ENCODE measurements around the gene SLC25A22. TPM values are rescaled to one million over a fixed set of nuclear protein-coding genes. Genes with fewer than 3 reads are reported as not detected.

The SLC25A22 gene
- polyA plus RNA-seq, 2 of the 4 experiments (the other 2 are of a cell fraction): 13.5 to 18.7 TPM

DNA sequence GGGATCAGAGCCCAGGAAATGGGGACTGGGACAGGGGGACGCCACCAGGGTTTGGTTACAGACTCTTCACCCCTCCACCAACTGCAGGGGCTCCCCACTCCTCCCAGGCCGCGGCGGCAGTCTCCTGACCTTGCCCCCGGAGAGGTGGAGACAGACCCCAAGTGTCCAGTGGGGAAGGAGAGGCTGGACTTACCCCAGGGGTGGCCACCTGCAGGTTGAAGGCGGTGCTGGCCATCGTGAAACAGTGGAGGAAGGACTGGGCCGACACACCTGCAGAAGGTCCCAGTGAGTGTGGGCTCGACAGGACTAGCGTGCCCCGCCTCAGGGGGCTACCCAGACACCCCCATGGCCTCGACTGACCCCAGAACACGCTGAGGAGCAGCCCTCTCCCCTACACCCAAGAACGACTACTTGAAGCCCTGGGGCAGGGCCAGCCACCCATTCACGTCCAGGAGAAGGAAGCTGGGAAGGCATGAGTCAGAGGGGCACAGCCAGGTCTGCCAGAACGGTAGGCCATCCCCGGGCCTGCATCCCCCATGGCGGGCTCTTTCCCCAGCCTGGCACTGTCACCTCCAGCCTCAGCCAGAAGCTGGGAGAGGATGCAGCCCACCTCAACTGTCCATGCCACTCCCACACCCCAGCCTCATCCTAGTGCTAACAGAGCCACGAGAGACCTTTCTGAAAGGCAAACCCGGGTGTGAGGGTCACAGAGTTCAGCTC lies 23.0 kb downstream of the SLC25A22 start:
- H3K4me1 ChIP-seq: peaks cover 43% of the 10 kb centered on the region
- DNase-seq (ENCODE audit: low read depth in 1 of 2, low spot score in 1 of 2): no peak
- H3K4me2 ChIP-seq: peak overlapping the region; percentile 100
- CTCF ChIA-PET: interaction anchor here (0.5 to 5.7 kb wide), 6 partner anchors 9 to 42 kb away, joined by 3 to 44 read pairs (median 6); partner anchors contain the start of genes SLC25A22 and TALDO1
- TF ChIP-seq, protein P1, sequence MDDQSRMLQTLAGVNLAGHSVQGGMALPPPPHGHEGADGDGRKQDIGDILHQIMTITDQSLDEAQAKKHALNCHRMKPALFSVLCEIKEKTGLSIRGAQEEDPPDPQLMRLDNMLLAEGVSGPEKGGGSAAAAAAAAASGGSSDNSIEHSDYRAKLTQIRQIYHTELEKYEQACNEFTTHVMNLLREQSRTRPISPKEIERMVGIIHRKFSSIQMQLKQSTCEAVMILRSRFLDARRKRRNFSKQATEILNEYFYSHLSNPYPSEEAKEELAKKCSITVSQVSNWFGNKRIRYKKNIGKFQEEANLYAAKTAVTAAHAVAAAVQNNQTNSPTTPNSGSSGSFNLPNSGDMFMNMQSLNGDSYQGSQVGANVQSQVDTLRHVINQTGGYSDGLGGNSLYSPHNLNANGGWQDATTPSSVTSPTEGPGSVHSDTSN (IDR thresholded peaks at IDR 0.05): peak; percentile 37; the same call in 1 of the 2 replicates
- TF ChIP-seq FOSL2 (IDR thresholded peaks at IDR 0.05) (no peak), FOSL2 (CRISPR knock-in tag; IDR thresholded peaks at IDR 0.05) (peak; percentile 37; the same call in 1 of the 2 replicates), EHF (CRISPR knock-in tag; IDR thresholded peaks at IDR 0.05) (no peak)
- no peaks in the 10 kb centered on the region for H3K9me3 ChIP-seq
- 0 out of 3 replicates have a peak overlapping the region, but pooled peaks have one; percentile 17 for H3K4me3 ChIP-seq
- WGBS (ENCODE audit: missing lambda C conversion rate): 61% methylated on average over 17 of the region's 20 CpGs
- ATAC-seq: peak in 1 of 2 experiments; percentile 31; a peak in 3 of 6 replicates
- H3K27ac ChIP-seq: peak overlapping the region; percentile 29 to 91; a peak in 4 of 6 replicates
- POLR2A ChIA-PET: interaction anchor here (0.6 to 1.5 kb wide), 3 partner anchors 14 to 199 kb away, joined by 3 to 5 read pairs (median 3); partner anchors contain the start of genes CEND1 and PHRF1
- no peak for FAIRE-seq

DNA sequence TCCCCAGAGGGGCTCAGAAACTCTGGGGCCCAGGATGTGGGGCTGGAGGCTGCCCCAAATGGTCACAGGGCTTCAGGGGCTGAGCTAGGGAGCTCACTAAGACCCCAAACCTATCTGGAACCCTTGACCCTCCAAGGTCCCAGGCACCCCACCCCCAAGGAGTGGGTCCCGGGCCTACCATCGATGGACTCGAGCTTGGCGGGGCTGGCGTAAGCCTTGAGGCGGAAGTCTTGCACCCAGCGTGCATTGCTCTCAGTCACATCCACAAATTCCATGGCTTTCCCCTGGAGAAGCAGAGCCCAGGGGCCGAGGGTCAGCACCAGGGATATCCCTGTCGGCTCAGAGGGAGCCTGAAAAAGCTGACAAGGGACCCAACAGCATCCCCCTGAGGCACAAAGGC lies 24.3 kb downstream of the SLC25A22 start:
- peaks cover 43% of the 10 kb centered on the region for H3K4me1 ChIP-seq
- H3K9me3 ChIP-seq: no peaks in the 10 kb centered on the region
- WGBS (ENCODE audit: missing lambda C conversion rate): 91% methylated on average over 9 of the region's 9 CpGs
- no peak for FAIRE-seq
- no peak overlapping the region for H3K4me3 ChIP-seq
- no peak for TF ChIP-seq HEYL (CRISPR knock-in tag; IDR thresholded peaks at IDR 0.05)
- TF ChIP-seq HOXB5 (CRISPR knock-in tag; IDR thresholded peaks at IDR 0.05): no peak
- no peak for TF ChIP-seq SMC3 (IDR thresholded peaks at IDR 0.05)
- no peak for TF ChIP-seq MAFK (IDR thresholded peaks at IDR 0.05; ENCODE audit: partially characterized antibody)
- TF ChIP-seq, protein P2, sequence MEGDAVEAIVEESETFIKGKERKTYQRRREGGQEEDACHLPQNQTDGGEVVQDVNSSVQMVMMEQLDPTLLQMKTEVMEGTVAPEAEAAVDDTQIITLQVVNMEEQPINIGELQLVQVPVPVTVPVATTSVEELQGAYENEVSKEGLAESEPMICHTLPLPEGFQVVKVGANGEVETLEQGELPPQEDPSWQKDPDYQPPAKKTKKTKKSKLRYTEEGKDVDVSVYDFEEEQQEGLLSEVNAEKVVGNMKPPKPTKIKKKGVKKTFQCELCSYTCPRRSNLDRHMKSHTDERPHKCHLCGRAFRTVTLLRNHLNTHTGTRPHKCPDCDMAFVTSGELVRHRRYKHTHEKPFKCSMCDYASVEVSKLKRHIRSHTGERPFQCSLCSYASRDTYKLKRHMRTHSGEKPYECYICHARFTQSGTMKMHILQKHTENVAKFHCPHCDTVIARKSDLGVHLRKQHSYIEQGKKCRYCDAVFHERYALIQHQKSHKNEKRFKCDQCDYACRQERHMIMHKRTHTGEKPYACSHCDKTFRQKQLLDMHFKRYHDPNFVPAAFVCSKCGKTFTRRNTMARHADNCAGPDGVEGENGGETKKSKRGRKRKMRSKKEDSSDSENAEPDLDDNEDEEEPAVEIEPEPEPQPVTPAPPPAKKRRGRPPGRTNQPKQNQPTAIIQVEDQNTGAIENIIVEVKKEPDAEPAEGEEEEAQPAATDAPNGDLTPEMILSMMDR (IDR thresholded peaks at IDR 0.05): no peak
- no peak for TF ChIP-seq POLR2A (IDR thresholded peaks at IDR 0.05; ENCODE audit: low read length)
- TF ChIP-seq CEBPB (IDR thresholded peaks at IDR 0.05): no peak
- TF ChIP-seq ZFP36 (IDR thresholded peaks at IDR 0.05; ENCODE audit: borderline replicate concordance, partially characterized antibody): no peak
- TF ChIP-seq NR3C1 (IDR thresholded peaks at IDR 0.05): no peak
- TF ChIP-seq FOSB (CRISPR knock-in tag; IDR thresholded peaks at IDR 0.05): no peak
- CTCF ChIA-PET: interaction anchor here (0.6 to 3.5 kb wide), 4 partner anchors 9 to 88 kb away, joined by 3 to 11 read pairs (median 4); no protein-coding TSS in a partner anchor
- POLR2A ChIA-PET: no interaction called here
- no peak for DNase-seq (ENCODE audit: low read depth in 1 of 2, low spot score in 1 of 2)
- no peak for ATAC-seq
- no peak overlapping the region for H3K4me2 ChIP-seq
- H3K27ac ChIP-seq: no peak overlapping the region; a peak in 1 of 6 replicates

DNA sequence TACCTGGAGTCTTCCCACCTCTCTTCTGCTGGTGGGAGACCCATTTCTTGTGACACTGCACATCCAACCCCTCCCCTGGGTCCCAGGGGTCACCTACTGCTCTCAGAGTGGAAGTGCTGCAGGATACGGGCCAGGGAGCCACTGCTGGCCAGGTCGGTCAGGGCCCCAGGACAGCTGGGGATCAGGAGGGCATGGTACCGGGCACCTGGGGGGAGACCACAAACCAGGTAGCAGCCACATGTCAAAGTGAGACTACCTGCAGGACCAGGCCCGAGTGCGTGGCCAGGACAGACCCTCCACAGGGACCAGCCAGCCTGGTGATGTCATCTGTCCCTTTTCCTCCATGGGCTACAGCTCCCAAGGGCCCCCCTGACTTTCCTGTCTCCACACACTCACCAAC lies 24.7 kb downstream of the SLC25A22 start:
- FAIRE-seq (no peak), DNase-seq (ENCODE audit: low read depth in 1 of 2, low spot score in 1 of 2) (no peak), ATAC-seq (no peak)
- TF ChIP-seq ZC3H11A (IDR thresholded peaks at IDR 0.05) (no peak), NR3C1 (IDR thresholded peaks at IDR 0.05) (no peak), CBX2 (IDR thresholded peaks at IDR 0.05; ENCODE audit: borderline replicate concordance, low read depth) (no peak), NPAS2 (CRISPR knock-in tag; IDR thresholded peaks at IDR 0.05; ENCODE audit: borderline replicate concordance) (no peak), FOXS1 (CRISPR knock-in tag; IDR thresholded peaks at IDR 0.05) (no peak), RAD21 (conservative IDR thresholded peaks at IDR 0.05 in 1 of 2, IDR thresholded peaks at IDR 0.05 in 1 of 2) (no peak), NFE2L2 (conservative IDR thresholded peaks at IDR 0.05; ENCODE audit: low read length) (no peak), MAFK (IDR thresholded peaks at IDR 0.05; ENCODE audit: partially characterized antibody) (no peak), TFCP2L1 (CRISPR knock-in tag; IDR thresholded peaks at IDR 0.05) (no peak), HEYL (CRISPR knock-in tag; IDR thresholded peaks at IDR 0.05) (no peak), EHF (CRISPR knock-in tag; IDR thresholded peaks at IDR 0.05) (no peak), HOXB5 (CRISPR knock-in tag; IDR thresholded peaks at IDR 0.05) (no peak), SREBF2 (IDR thresholded peaks at IDR 0.05) (no peak), TP53 (CRISPR knock-in tag; IDR thresholded peaks at IDR 0.05) (no peak)
- TF ChIP-seq, protein P3, sequence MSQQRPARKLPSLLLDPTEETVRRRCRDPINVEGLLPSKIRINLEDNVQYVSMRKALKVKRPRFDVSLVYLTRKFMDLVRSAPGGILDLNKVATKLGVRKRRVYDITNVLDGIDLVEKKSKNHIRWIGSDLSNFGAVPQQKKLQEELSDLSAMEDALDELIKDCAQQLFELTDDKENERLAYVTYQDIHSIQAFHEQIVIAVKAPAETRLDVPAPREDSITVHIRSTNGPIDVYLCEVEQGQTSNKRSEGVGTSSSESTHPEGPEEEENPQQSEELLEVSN (IDR thresholded peaks at IDR 0.05; ENCODE audit: borderline replicate concordance, low read depth): no peak
- TF ChIP-seq, protein P4, sequence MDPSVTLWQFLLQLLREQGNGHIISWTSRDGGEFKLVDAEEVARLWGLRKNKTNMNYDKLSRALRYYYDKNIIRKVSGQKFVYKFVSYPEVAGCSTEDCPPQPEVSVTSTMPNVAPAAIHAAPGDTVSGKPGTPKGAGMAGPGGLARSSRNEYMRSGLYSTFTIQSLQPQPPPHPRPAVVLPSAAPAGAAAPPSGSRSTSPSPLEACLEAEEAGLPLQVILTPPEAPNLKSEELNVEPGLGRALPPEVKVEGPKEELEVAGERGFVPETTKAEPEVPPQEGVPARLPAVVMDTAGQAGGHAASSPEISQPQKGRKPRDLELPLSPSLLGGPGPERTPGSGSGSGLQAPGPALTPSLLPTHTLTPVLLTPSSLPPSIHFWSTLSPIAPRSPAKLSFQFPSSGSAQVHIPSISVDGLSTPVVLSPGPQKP (IDR thresholded peaks at IDR 0.05; ENCODE audit: low read depth, low read length): no peak
- TF ChIP-seq, protein P1 (IDR thresholded peaks at IDR 0.05): no peak
- TF ChIP-seq, protein P5, sequence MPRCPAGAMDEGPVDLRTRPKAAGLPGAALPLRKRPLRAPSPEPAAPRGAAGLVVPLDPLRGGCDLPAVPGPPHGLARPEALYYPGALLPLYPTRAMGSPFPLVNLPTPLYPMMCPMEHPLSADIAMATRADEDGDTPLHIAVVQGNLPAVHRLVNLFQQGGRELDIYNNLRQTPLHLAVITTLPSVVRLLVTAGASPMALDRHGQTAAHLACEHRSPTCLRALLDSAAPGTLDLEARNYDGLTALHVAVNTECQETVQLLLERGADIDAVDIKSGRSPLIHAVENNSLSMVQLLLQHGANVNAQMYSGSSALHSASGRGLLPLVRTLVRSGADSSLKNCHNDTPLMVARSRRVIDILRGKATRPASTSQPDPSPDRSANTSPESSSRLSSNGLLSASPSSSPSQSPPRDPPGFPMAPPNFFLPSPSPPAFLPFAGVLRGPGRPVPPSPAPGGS (IDR thresholded peaks at IDR 0.05): no peak
- no peak overlapping the region for H3K4me3 ChIP-seq
- ChIA-PET POLR2A (no interaction called here), CTCF (interaction anchor here (0.6 to 1.5 kb wide), 3 partner anchors 10 to 87 kb away, joined by 3 to 5 read pairs (median 4); no protein-coding TSS in a partner anchor)
- H3K9me3 ChIP-seq: no peaks in the 10 kb centered on the region
- peak overlapping the region in 1 of 2 experiments; percentile 35; a peak in 1 of 6 replicates for H3K27ac ChIP-seq
- no peak overlapping the region for H3K4me2 ChIP-seq
- WGBS (ENCODE audit: missing lambda C conversion rate): 93% methylated on average over 4 of the region's 5 CpGs
- peaks cover 40% of the 10 kb centered on the region for H3K4me1 ChIP-seq

Measured in A549 (cell line).